Left hindlimb (tissue), 1 donor: ENCODE measurements around the gene KCNJ10.
"Not testable (repeated sequence)": the region's sequence is repeated elsewhere in the genome, so short reads cannot be mapped to it uniquely, and the experiment has no call there.

ENCODE experiments used
- DNase-seq: peaks from one replicate; pipeline ENCODE4 v3.0.0-alpha.2; 2018

The KCNJ10 gene

GRCh38 chr1:160069460-160070231 lies at the start of gene KCNJ10:
Gene KCNJ10 (minus strand): TSS chr1:160070160. CDS start chr1:160042532, 27,628 bp downstream.
- DNase-seq, result no peak

DNA sequence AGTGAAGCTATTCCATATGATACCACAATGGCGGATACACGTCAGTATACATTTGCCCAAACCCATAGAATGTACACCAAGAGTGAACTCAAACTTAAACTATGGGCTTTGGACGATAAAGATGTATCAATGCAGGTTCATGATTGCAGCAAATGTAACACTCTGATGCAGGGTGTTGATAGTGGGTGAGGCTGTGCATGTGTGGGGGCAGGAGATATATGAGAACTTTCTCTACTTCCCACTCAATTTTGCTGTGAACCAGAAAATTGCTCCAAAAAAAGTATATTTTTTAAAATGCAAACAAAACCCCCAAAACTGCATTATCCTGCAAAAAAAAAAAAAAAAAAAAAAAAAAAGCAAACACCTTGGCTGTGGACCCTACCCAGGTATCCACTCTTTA lies 49.0 kb upstream of the KCNJ10 start:
- no peak for DNase-seq

GRCh38 chr1:160117709-160118183 lies 47.8 kb upstream of the KCNJ10 start:
- DNase-seq, result peak; percentile 86

DNA sequence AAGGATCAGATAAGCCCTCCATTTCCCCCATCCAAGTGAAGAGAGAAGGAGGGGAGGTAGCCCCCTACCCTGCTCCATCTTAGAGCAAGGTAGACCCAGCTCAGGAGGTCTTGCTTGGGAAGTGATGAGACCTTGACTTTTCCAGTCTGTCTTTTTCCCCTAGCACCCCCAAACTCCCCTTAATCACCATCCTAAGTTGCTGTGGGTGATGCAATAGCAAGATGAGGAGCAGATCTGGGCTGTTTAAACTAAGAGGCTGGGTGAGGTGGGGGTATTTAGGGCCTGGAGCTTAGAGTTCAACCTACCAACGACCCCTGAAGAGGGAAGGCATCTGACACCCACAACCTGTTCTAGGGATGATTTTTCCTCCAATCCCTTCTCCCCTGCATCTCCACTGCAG lies 47.3 kb upstream of the KCNJ10 start:
- no peak for DNase-seq

DNA sequence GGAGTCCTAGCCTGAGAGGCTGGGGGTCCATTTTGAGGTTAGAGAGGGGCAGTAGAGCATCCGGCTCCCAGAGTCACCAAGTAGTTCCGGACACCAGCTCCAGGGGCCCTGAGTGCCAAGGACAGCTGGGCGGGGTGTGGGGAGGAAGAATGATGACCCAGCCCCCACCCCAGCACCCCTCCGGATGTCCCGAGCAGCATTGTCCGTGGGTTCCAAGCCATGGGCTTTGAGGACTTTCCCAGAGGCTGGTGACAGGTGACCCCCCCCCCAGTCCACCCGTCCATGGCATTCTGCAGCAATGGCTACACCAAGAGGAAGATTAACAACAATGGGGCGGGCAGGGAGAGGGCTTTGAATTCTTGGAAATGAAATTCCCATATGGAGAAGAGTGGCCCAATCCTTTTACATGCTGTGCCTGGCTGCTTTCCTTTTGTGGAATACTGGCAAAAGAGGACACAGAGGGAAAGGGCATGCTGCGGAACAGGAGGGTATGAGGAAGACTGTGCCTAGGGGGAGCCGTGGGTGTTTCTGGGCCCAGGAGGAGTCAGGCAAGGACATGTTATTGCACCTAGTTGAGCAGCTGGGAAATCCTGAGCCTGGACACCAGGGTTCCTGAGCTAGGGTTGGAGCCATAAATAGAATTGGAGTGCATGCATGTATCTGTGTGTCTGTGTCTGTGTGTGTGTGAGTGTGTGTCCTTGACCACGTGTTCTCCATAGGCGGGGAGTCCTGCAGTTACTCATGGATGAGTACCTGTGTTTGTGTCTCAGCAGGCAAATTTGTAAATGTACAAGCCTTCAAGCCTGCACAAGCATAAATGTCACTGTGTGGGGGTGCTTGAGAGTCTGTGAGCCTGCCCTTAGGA lies 46.6 kb upstream of the KCNJ10 start:
- DNase-seq, result peak; percentile 47

GRCh38 chr1:160115545-160116282 lies 45.8 kb upstream of the KCNJ10 start, which contains the start of gene ATP1A2:
Gene ATP1A2 (plus strand): TSS chr1:160115759. CDS start chr1:160115862, 103 bp downstream.
- DNase-seq, result peak; percentile 49

GRCh38 chr1:160114085-160114484 lies 44.1 kb upstream of the KCNJ10 start:
- DNase-seq, result no peak

DNA sequence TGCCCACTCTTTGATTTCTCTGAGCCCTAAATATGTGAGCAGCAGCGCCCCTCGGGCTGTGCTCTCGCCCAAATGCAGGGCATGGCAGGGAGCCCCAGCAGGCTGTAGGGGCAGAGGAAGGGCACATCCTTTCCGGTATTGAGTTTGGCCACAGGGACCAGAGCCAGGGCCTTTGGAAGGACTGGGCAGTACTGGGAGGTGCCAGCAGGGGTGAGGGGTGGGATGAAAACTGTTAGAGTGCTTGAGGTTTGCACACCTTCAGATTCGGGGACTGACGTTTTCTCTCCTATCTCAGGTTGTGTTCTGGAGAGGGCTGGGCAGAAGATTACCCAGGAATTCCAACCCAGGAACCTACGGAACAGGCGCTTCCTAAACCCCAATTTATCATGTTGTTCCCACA lies 43.4 kb upstream of the KCNJ10 start:
- no peak for DNase-seq

DNA sequence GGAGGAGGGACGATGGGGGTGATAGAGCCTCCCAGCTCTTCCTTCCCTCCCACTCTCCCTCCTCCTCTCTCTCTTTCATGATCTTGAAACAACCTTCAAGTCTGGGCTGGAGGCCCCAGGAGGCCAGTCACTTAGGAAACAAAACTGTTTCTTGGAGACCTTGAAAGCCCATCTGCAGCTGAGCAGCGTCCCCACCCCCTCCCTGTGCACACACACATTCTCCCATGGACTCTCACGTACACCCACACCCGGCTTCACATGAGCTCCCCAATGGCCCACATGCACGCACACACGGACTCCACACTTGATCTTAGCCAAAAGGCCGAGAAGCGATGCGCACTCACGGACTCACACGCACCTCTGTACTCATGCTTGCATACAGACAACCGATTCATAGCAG lies 42.4 kb upstream of the KCNJ10 start:
- DNase-seq, result peak; percentile 66

DNA sequence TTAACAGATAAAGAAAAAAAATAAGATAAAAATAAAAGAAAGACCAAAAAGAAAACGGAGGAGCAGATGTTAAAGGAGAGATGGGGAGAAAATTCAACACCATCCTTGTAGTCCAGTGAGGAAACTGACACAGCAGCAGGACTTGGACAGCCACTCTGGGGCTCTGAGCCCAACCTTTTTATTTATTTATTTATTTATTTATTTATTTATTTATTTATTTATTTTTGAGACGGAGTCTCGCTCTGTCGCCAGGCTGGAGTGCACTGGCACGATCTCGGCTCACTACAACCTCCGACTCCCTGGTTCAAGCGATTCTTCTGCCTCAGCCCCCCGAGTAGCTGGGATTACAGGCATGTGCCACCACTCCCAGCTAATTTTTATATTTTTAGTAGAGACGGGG lies 41.5 kb upstream of the KCNJ10 start:
- DNase-seq, result not testable (repeated sequence)

DNA sequence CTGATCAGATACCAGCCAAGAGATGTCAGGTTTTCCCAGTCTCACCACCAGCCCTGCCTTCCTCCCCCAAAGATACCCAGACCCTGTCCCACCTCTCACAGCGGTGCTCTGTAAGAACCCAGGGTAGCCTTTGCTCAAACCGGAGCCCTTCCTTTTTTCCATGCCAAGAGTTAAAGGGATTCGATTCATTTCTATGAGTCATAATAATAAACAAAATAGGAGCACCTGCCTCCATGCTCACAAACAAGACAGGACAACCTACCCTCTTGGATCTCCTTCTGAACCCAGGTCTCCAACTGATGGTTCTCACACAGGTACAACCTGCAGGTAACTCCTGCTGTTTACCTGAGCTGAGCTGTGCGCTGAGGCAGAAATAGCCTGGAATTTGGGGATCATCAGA lies 39.7 kb upstream of the KCNJ10 start:
- DNase-seq, result no peak

DNA sequence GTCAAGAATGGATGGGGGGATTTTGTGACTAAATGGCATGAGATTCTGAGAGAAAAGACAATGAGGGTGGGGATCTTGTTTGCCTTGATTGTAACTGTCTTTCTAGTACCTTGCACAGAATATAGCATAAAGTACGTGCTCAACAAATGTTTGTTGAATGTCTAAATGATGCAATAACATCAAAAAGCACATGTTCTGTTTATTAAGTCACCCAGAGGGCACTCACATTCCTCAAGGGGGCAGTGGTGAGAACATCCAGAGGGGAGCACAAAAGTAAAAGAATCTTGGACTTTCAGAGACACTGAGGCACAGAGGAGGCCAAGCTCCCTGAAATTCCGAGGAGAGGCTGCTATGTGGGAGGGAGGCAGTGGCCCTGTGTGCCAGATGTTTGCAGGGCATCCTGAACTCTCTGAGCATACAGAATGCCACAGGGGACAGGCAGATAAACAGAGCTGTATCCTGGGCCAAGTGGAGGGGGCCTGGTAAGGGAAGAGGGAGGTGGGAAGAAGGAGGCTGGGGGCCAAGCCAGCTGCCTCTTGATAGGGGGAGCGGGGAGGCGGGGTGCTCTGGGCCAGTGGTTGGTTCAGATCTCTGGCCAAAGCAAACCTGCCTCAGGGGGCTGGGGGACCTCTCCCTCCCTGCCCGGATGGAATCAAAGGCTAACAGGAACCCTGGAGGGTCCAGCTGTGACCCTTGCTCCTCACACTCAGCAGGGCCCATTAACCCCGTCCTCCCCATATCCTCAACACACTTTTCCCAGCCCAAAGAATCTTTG lies 39.1 kb upstream of the KCNJ10 start:
- peak; percentile 68 for DNase-seq

DNA sequence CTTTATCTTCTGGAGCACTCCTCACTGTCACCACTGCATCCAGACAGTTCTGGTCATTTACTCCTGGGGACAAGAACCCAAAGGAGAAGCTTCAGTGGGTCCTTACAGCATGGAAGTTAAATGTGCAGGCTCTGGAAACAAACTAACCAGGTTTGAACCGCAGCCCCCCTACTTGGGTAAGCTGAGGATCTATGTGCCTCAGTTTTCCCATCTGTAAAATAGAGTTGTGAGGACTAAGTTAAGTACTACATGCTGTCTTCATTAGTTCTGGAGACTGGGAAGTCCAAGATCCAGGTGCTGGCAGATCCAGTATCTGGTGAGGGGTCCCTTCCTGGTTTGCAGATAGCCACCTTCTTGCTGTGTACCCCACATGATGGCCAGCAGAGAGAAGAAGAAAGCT lies 37.6 kb upstream of the KCNJ10 start:
- no peak for DNase-seq

GRCh38 chr1:160105155-160105554 lies 35.2 kb upstream of the KCNJ10 start:
- no peak for DNase-seq

GRCh38 chr1:160104486-160104885 lies 34.5 kb upstream of the KCNJ10 start:
- DNase-seq, result no peak

- DNase-seq, result peak; percentile 53
These were observed 33.9 kb upstream of the KCNJ10 start for GRCh38 chr1:160103658-160104408.

- no peak for DNase-seq
These were observed 32.0 kb upstream of the KCNJ10 start for GRCh38 chr1:160101717-160102522.

- DNase-seq, result peak; percentile 84
These were observed 31.2 kb upstream of the KCNJ10 start for GRCh38 chr1:160101037-160101716.

- DNase-seq, result no peak
These were observed 29.9 kb upstream of the KCNJ10 start for GRCh38 chr1:160099716-160100375.
